ENCODE data around the gene DENND2A. TPM values are rescaled to one million over a fixed set of nuclear protein-coding genes. Genes with fewer than 3 reads are reported as not detected.
A peak's percentile ranks its signal among the peaks of the same experiment; 100 is the strongest.
"Not testable (repeated sequence)": the region's sequence is repeated elsewhere in the genome, so short reads cannot be mapped to it uniquely, and the experiment has no call there.

The DENND2A gene
- total and polyA plus RNA-seq, 9 donors: 23.9 to 72.2 (median 48.3) TPM

DNA sequence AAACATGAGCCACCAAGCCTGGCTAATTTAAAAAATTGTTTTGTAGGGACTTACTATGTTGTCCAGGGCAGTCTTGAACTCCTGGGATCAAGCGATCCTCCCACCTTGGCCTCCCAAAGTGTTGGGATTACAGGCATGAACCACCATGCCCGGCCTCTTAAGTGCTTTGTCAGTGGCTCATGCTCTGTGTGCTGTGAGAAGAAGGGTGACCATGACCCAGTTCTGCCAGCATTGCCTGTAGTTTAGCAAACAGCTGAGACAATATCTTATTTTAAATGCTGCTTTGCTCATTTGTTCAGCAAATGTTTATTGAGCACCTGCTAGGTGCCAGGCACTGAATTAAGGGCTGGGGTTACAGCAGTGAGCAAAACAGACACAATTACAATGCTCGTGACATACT, 41.2 kb upstream of the DENND2A start:
- Histone ChIP-seq H3K4me3 (ENCODE audit: low read length) (no peak overlapping the region), H3K36me3 (ENCODE audit: control insufficient read depth, insufficient read depth, low read length) (peaks cover 42% of the 10 kb centered on the region), H3K27me3 (ENCODE audit: control insufficient read depth, insufficient read depth, low read length) (no peaks in the 10 kb centered on the region), H3K27ac (ENCODE audit: low read length) (no peak overlapping the region), H3K9me3 (replicated peaks; ENCODE audit: control insufficient read depth, low read depth, low read length) (no peaks in the 10 kb centered on the region), H3K4me1 (ENCODE audit: control insufficient read depth, insufficient read depth, low read length) (no peaks in the 10 kb centered on the region)
- 100% methylated on average over 1 of the region's 3 CpGs for WGBS (ENCODE audit: insufficient coverage)
- no peak for DNase-seq

DNA sequence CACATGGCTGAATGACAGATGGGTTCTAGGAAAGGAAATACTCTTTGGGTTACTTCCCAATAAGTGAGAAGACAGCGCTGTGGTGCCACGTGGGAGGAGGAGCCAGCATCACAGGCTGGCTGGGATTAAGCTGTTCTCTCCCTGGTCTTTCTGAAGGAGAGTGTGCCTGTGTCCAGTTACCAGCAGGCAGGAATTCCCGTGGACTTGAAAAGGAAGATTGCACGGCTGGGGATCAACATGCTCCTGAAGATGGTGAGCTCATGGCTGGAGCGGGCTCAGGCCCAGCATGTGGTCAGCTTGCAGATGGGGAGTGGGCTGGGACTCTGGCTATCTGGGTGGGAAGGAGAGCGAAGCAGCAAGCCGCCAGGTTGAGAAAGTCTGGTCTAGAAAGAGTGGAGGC, 40.3 kb upstream of the DENND2A start:
- no peak overlapping the region for H3K4me3 ChIP-seq (ENCODE audit: low read length)
- H3K4me1 ChIP-seq (ENCODE audit: control insufficient read depth, insufficient read depth, low read length): no peaks in the 10 kb centered on the region
- H3K27me3 ChIP-seq (ENCODE audit: control insufficient read depth, insufficient read depth, low read length): no peaks in the 10 kb centered on the region
- H3K36me3 ChIP-seq (ENCODE audit: control insufficient read depth, insufficient read depth, low read length): peaks cover 43% of the 10 kb centered on the region
- no peak for DNase-seq
- no peak overlapping the region for H3K27ac ChIP-seq (ENCODE audit: low read length)
- H3K9me3 ChIP-seq (replicated peaks; ENCODE audit: control insufficient read depth, low read depth, low read length): no peaks in the 10 kb centered on the region
- 79% methylated on average over 6 of the region's 7 CpGs for WGBS (ENCODE audit: insufficient coverage)

DNA sequence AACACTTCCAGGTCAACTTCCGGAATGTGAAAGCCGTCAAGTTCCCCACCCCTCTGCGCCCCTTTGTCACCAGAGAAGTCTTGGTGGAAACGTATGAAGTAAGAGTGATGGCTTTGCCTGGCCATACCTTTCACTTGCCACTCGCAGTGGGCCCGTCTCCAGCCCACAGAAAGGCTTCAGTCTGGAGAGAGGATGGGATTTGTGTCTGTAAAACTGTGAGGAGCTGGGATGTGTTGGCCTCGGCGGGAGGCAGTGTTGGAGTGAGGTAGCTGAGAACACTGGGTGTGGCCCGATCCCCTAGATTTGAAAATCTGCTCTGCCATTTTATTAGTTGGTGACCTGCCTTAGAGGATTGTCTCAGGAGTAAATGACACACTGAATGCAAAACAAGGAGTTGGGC, 38.6 kb upstream of the DENND2A start:
- no peak overlapping the region for H3K4me3 ChIP-seq (ENCODE audit: low read length)
- H3K27ac ChIP-seq (ENCODE audit: low read length): no peak overlapping the region
- H3K36me3 ChIP-seq (ENCODE audit: control insufficient read depth, insufficient read depth, low read length): peaks cover 36% of the 10 kb centered on the region
- no peaks in the 10 kb centered on the region for H3K9me3 ChIP-seq (replicated peaks; ENCODE audit: control insufficient read depth, low read depth, low read length)
- H3K4me1 ChIP-seq (ENCODE audit: control insufficient read depth, insufficient read depth, low read length): peaks cover 6% of the 10 kb centered on the region
- WGBS (ENCODE audit: insufficient coverage): 97% methylated on average over 5 of the region's 9 CpGs
- DNase-seq: no peak
- no peaks in the 10 kb centered on the region for H3K27me3 ChIP-seq (ENCODE audit: control insufficient read depth, insufficient read depth, low read length)

DNA sequence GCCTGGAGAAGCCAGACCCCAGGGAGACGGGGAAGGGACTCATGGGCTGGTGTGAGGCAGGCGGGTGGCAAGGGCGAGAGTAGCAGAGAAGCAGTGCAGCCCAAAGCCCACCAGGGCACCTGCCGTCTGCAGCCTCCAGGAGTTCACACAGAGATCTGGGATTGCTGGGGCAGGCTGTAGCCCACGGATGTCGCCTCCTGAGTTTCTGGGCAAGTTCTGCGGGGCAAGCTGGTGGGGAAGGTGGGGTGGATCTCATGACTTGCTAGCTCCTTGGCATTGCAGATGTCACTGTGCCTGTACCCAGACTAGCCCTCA, 38.2 kb upstream of the DENND2A start:
- H3K27ac ChIP-seq (ENCODE audit: low read length): no peak overlapping the region
- H3K9me3 ChIP-seq (replicated peaks; ENCODE audit: control insufficient read depth, low read depth, low read length): no peaks in the 10 kb centered on the region
- no peak overlapping the region for H3K4me3 ChIP-seq (ENCODE audit: low read length)
- DNase-seq: no peak
- peaks cover 9% of the 10 kb centered on the region for H3K4me1 ChIP-seq (ENCODE audit: control insufficient read depth, insufficient read depth, low read length)
- no peaks in the 10 kb centered on the region for H3K27me3 ChIP-seq (ENCODE audit: control insufficient read depth, insufficient read depth, low read length)
- WGBS (ENCODE audit: insufficient coverage): 93% methylated on average over 4 of the region's 7 CpGs
- peaks cover 36% of the 10 kb centered on the region for H3K36me3 ChIP-seq (ENCODE audit: control insufficient read depth, insufficient read depth, low read length)

- DNase-seq: no peak
- Histone ChIP-seq H3K4me3 (ENCODE audit: low read length) (no peak overlapping the region), H3K27me3 (ENCODE audit: control insufficient read depth, insufficient read depth, low read length) (no peaks in the 10 kb centered on the region), H3K27ac (ENCODE audit: low read length) (no peak overlapping the region), H3K36me3 (ENCODE audit: control insufficient read depth, insufficient read depth, low read length) (peaks cover 32% of the 10 kb centered on the region), H3K9me3 (replicated peaks; ENCODE audit: control insufficient read depth, low read depth, low read length) (no peaks in the 10 kb centered on the region), H3K4me1 (ENCODE audit: control insufficient read depth, insufficient read depth, low read length) (peaks cover 12% of the 10 kb centered on the region)
- WGBS (ENCODE audit: insufficient coverage): 89% methylated on average over 20 of the region's 20 CpGs
Observed at GRCh38 chr7:140678081-140678815, 37.6 kb upstream of the DENND2A start.

GRCh38 chr7:140677496-140677895, 36.9 kb upstream of the DENND2A start:
- WGBS (ENCODE audit: insufficient coverage): 94% methylated on average over 2 of the region's 3 CpGs

DNA sequence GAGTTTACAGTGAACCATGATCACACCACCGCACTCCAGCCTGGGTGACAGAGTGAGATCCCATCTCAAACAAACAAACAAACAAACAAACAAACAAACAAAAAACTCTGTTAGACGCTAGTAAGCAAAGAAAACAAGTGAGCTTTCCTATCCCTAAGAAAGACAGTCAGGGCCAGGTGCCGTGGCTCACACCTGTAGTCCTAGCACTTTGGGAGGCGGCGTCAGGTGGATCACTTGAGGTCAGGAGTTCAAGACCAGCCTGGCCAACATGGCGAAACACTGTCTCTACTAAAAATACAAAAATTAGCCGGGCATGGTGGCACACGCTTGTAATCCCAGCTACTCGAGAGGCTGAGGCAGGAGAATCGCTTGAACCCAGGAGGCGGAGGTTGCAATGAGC, 36.3 kb upstream of the DENND2A start:
- Histone ChIP-seq H3K36me3 (ENCODE audit: control insufficient read depth, insufficient read depth, low read length) (peaks cover 30% of the 10 kb centered on the region), H3K4me1 (ENCODE audit: control insufficient read depth, insufficient read depth, low read length) (peaks cover 18% of the 10 kb centered on the region)
- WGBS (ENCODE audit: insufficient coverage): 92% methylated on average over 5 of the region's 11 CpGs
- not testable (repeated sequence) for DNase-seq; H3K4me3 ChIP-seq (ENCODE audit: low read length); H3K27me3 ChIP-seq (ENCODE audit: control insufficient read depth, insufficient read depth, low read length); H3K27ac ChIP-seq (ENCODE audit: low read length); H3K9me3 ChIP-seq (replicated peaks; ENCODE audit: control insufficient read depth, low read depth, low read length)

More at GRCh38 chr7:140677496-140677895, 36.9 kb upstream of the DENND2A start:
- Histone ChIP-seq H3K9me3 (replicated peaks; ENCODE audit: control insufficient read depth, low read depth, low read length) (no peaks in the 10 kb centered on the region), H3K27me3 (ENCODE audit: control insufficient read depth, insufficient read depth, low read length) (no peaks in the 10 kb centered on the region), H3K4me1 (ENCODE audit: control insufficient read depth, insufficient read depth, low read length) (peaks cover 13% of the 10 kb centered on the region), H3K4me3 (ENCODE audit: low read length) (no peak overlapping the region), H3K36me3 (ENCODE audit: control insufficient read depth, insufficient read depth, low read length) (peaks cover 32% of the 10 kb centered on the region), H3K27ac (ENCODE audit: low read length) (no peak overlapping the region)
- no peak for DNase-seq

DNA sequence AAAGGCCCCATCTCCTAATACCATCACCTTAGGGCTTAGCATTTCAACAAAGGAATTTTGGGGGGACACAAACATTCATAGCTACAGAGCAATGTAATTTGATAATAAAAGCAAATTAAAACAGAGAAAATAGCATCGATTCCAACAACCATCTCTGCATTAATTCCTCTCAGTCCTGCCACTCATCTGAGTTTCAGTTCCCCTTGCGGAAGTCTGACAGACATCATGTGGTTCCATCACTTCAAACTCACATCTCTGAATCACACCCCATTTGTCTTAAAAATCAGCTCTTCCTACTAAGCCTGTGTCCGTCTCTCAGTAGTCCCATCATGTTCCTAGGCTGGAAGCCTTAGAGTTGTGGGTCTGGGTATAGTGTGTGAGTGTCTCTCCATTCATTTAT, 35.7 kb upstream of the DENND2A start:
- Histone ChIP-seq H3K4me1 (ENCODE audit: control insufficient read depth, insufficient read depth, low read length) (peaks cover 18% of the 10 kb centered on the region), H3K9me3 (replicated peaks; ENCODE audit: control insufficient read depth, low read depth, low read length) (no peaks in the 10 kb centered on the region), H3K4me3 (ENCODE audit: low read length) (no peak overlapping the region), H3K27ac (ENCODE audit: low read length) (no peak overlapping the region), H3K36me3 (ENCODE audit: control insufficient read depth, insufficient read depth, low read length) (peaks cover 24% of the 10 kb centered on the region), H3K27me3 (ENCODE audit: control insufficient read depth, insufficient read depth, low read length) (no peaks in the 10 kb centered on the region)
- no peak for DNase-seq
- WGBS (ENCODE audit: insufficient coverage): 89% methylated on average over 1 of the region's 3 CpGs

DNA sequence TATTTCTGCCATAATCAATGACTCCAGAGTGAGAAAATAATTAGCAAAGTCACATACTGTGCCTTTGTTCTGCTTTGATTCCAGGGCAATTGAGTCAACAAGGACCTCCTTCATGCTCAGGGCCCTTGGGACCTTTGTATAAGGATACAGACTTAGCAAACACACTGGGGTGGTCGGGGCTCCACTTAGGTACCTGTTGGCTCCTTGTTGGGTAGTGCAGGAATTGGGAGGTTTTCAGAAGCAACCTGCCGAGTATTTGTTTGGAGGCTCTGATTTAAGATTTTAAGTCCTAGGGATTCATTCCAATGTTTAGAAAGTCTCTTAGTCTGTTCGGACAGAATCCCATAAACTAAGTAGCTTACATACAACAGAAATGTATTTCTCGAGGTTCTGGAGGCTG, 35.1 kb upstream of the DENND2A start:
- H3K27ac ChIP-seq (ENCODE audit: low read length): no peak overlapping the region

DNA sequence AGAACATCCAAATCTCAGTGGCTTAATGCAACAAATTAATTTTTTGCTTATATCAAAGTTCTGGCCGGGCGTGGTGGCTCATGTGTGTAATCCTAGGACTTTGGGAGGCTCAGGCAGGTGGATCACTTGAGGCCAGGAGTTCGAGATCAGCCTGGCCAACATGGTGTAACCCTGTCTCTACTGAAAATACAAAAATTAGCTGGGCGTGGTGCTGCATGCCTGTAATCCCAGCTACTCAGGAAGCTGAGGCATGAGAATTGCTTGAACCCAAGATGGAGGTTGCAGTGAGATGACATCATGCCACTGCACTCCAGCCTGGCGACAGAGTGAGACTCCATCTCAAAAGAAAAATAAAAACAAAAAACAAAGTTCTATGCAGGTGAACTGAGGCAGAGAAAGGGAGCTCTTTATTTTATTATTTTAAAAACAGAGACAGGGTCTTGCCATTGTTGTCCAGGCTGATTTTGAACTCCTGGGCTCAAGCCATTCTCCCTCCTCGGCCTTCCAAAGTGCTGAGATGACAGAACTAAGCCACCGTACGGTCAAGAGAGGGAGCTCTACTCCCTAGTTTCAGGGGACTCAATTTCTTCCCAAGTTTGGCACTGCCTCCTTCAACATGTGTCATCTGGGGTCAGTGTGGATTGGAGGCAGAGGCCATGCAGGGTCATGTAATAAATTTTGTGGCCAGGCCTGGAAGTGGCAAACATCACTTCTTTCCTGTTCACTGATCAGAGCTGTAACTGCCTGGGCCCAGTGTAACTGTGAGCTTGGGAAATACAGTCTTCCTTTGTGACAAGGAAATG, 34.5 kb upstream of the DENND2A start:
- Histone ChIP-seq H3K27me3 (ENCODE audit: control insufficient read depth, insufficient read depth, low read length) (no peaks in the 10 kb centered on the region), H3K36me3 (ENCODE audit: control insufficient read depth, insufficient read depth, low read length) (peaks cover 18% of the 10 kb centered on the region), H3K4me1 (ENCODE audit: control insufficient read depth, insufficient read depth, low read length) (peaks cover 18% of the 10 kb centered on the region), H3K4me3 (ENCODE audit: low read length) (no peak overlapping the region), H3K9me3 (replicated peaks; ENCODE audit: control insufficient read depth, low read depth, low read length) (no peaks in the 10 kb centered on the region), H3K27ac (ENCODE audit: low read length) (no peak overlapping the region)
- DNase-seq: peak; percentile 69
- WGBS (ENCODE audit: insufficient coverage): 67% methylated on average over 4 of the region's 8 CpGs

More for the DNA sequence above, 35.1 kb upstream of the DENND2A start:
- no peak for DNase-seq
- H3K27me3 ChIP-seq (ENCODE audit: control insufficient read depth, insufficient read depth, low read length): no peaks in the 10 kb centered on the region
- no CpG with 5 or more reads among the region's 4 CpGs for WGBS (ENCODE audit: insufficient coverage)
- H3K4me3 ChIP-seq (ENCODE audit: low read length): no peak overlapping the region
- H3K9me3 ChIP-seq (replicated peaks; ENCODE audit: control insufficient read depth, low read depth, low read length): no peaks in the 10 kb centered on the region
- H3K4me1 ChIP-seq (ENCODE audit: control insufficient read depth, insufficient read depth, low read length): peaks cover 18% of the 10 kb centered on the region
- H3K36me3 ChIP-seq (ENCODE audit: control insufficient read depth, insufficient read depth, low read length): peaks cover 20% of the 10 kb centered on the region
